Loucy (cell line): ENCODE data around the gene CRELD1.

ENCODE experiments used
- H2AFZ ChIP-seq: fragments of 200-600 bp; sonication (generic); 2 replicates; pipeline ENCODE4 v1.6.0; 2016; ENCODE audit warnings: antibody characterized with exemption, mild to moderate bottlenecking, low read length, moderate library complexity
- H3F3A ChIP-seq: fragments of 200-600 bp; 2 replicates; pipeline ENCODE4 v1.6.0; 2016; ENCODE audit warnings: antibody characterized with exemption, low read depth, mild to moderate bottlenecking
- H3K27me3 ChIP-seq: fragments of 200-600 bp; sonication (generic); 2 replicates; pipeline ENCODE4 v1.6.1; 2014; ENCODE audit warnings: low read length, mild to moderate bottlenecking; ENCODE audit not compliant: insufficient read depth, poor library complexity, severe bottlenecking
- H3K36me3 ChIP-seq: fragments of 200-600 bp; sonication (generic); 2 replicates; pipeline ENCODE4 v1.6.1; 2016; ENCODE audit warnings: low read length; ENCODE audit not compliant: insufficient read depth
- H3K4me1 ChIP-seq: fragments of 200-600 bp; sonication (generic); 2 replicates; pipeline ENCODE4 v1.5.1; 2014; ENCODE audit warnings: low read length, mild to moderate bottlenecking; ENCODE audit not compliant: insufficient read depth, poor library complexity, severe bottlenecking
- H3K4me2 ChIP-seq: fragments of 200-600 bp; sonication (generic); 2 replicates; pipeline ENCODE4 v1.6.0; 2014; ENCODE audit warnings: antibody characterized with exemption, low read length, low read depth, mild to moderate bottlenecking; ENCODE audit not compliant: poor library complexity, severe bottlenecking
- H3K4me3 ChIP-seq: fragments of 200-600 bp; sonication (generic); 2 replicates; pipeline ENCODE4 v1.5.1; 2014; ENCODE audit warnings: low read length, mild to moderate bottlenecking, mixed read lengths; ENCODE audit not compliant: poor library complexity, severe bottlenecking
- H3K79me2 ChIP-seq: fragments of 200-600 bp; sonication (generic); 2 replicates; pipeline ENCODE4 v1.6.1; 2014; ENCODE audit warnings: low read length; ENCODE audit not compliant: insufficient read depth
- H3K9ac ChIP-seq: fragments of 200-600 bp; sonication (generic); 2 replicates; pipeline ENCODE4 v1.6.0; 2014; ENCODE audit warnings: mild to moderate bottlenecking, low read depth, low read length, moderate library complexity; ENCODE audit not compliant: poor library complexity, severe bottlenecking
- H3K9me2 ChIP-seq: fragments of 200-600 bp; sonication (generic); replicated peaks from 2 replicates; pipeline ENCODE4 v1.6.1; 2016; ENCODE audit warnings: low read depth, low read length, mixed read lengths
- H3K9me3 ChIP-seq: fragments of 200-600 bp; sonication (generic); 2 replicates; pipeline ENCODE4 v1.6.1; 2014; ENCODE audit warnings: mild to moderate bottlenecking, antibody characterized with exemption, low read length, low read depth; ENCODE audit not compliant: insufficient read depth
- H4K20me1 ChIP-seq: fragments of 200-600 bp; sonication (generic); 2 replicates; pipeline ENCODE4 v1.6.0; 2014; ENCODE audit warnings: antibody characterized with exemption, low read length, mild to moderate bottlenecking; ENCODE audit not compliant: insufficient read depth, poor library complexity, severe bottlenecking
- EZH2phosphoT487 ChIP-seq: fragments of 200-600 bp; IDR thresholded peaks from 2 replicates; pipeline ENCODE4 v1.6.1; 2018; ENCODE audit warnings: antibody characterized with exemption, mild to moderate bottlenecking, moderate library complexity, borderline replicate concordance
- TF ChIP-seq, protein P1 (sequence below): fragments of 200-600 bp; sonication (generic); conservative IDR thresholded peaks from 2 replicates; pipeline ENCODE4 v1.5.1; 2014; ENCODE audit warnings: mild to moderate bottlenecking, antibody characterized with exemption, low read length

Gene CRELD1

DNA sequence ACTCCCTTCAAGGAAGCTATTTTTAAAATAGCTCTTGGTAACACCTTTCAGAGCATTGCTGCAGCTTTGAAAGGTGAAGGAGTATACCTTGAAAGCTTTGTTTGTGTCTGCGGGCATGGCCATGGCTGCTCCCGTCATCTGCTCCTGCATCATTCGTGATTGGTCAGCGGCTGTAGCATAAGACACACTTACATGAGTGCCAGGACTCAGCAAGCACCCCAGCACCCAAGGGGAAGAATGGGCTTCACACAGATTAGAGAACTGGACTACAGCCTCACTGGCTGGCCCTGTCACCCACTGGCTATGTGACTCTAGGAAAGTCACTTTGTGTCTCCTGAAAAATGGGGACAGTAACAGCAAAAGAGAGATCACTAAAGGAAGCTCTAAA is 36.0 kb downstream of the CRELD1 start:
- Histone ChIP-seq H4K20me1 (no peaks in the 10 kb centered on the region), H3K4me2 (no peak overlapping the region), H3F3A (no peaks in the 10 kb centered on the region), H3K9me3 (no peaks in the 10 kb centered on the region), H3K27me3 (no peaks in the 10 kb centered on the region), H3K36me3 (peaks cover 55% of the 10 kb centered on the region; the same call in 1 of the 2 replicates), H3K9me2 (no peaks in the 10 kb centered on the region), H3K9ac (no peak overlapping the region), H3K4me1 (no peaks in the 10 kb centered on the region), H3K79me2 (no peaks in the 10 kb centered on the region), H2AFZ (no peak overlapping the region), H3K4me3 (no peak overlapping the region)
- TF ChIP-seq EZH2phosphoT487 = no peak
- TF ChIP-seq, protein P1, sequence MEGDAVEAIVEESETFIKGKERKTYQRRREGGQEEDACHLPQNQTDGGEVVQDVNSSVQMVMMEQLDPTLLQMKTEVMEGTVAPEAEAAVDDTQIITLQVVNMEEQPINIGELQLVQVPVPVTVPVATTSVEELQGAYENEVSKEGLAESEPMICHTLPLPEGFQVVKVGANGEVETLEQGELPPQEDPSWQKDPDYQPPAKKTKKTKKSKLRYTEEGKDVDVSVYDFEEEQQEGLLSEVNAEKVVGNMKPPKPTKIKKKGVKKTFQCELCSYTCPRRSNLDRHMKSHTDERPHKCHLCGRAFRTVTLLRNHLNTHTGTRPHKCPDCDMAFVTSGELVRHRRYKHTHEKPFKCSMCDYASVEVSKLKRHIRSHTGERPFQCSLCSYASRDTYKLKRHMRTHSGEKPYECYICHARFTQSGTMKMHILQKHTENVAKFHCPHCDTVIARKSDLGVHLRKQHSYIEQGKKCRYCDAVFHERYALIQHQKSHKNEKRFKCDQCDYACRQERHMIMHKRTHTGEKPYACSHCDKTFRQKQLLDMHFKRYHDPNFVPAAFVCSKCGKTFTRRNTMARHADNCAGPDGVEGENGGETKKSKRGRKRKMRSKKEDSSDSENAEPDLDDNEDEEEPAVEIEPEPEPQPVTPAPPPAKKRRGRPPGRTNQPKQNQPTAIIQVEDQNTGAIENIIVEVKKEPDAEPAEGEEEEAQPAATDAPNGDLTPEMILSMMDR = no peak

DNA sequence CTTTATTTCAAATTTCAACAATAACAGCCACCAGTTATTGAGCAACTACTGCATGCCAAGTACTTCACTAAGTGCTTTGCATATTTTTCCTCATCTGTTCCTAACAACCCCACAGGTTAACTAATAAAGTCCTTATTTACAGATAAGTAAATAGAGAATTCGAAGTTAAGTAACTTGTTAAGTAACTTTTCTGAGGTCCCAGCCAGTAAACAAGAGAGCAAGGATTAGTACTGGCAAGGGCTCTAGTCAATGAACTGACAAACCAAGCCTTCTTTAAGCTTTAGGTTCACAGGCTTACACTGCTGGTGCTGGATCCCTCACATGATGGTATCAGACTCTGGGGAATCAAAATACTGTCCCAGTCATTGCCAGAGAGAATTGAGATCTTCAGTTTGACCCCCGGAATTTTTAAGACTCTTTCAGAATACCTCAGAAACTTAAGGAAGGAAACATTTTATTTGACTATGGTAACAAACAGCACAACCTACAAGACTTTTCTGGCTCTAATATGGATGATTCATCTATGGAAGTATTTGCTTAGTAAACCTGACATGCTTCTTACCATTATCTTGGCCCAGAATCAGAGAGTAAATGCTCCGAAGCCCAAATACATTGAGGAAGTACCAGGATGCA is 36.5 kb downstream of the CRELD1 start:
- Histone ChIP-seq H3F3A (no peaks in the 10 kb centered on the region), H3K9ac (no peak overlapping the region), H3K79me2 (no peaks in the 10 kb centered on the region), H3K4me2 (no peak overlapping the region), H3K9me2 (no peaks in the 10 kb centered on the region), H4K20me1 (peaks cover 2% of the 10 kb centered on the region), H3K4me1 (no peaks in the 10 kb centered on the region), H3K4me3 (no peak overlapping the region), H3K27me3 (no peaks in the 10 kb centered on the region), H3K9me3 (no peaks in the 10 kb centered on the region), H3K36me3 (peaks cover 57% of the 10 kb centered on the region; the same call in 1 of the 2 replicates), H2AFZ (no peak overlapping the region)
- no peak for TF ChIP-seq EZH2phosphoT487
- TF ChIP-seq, protein P1 = no peak

DNA sequence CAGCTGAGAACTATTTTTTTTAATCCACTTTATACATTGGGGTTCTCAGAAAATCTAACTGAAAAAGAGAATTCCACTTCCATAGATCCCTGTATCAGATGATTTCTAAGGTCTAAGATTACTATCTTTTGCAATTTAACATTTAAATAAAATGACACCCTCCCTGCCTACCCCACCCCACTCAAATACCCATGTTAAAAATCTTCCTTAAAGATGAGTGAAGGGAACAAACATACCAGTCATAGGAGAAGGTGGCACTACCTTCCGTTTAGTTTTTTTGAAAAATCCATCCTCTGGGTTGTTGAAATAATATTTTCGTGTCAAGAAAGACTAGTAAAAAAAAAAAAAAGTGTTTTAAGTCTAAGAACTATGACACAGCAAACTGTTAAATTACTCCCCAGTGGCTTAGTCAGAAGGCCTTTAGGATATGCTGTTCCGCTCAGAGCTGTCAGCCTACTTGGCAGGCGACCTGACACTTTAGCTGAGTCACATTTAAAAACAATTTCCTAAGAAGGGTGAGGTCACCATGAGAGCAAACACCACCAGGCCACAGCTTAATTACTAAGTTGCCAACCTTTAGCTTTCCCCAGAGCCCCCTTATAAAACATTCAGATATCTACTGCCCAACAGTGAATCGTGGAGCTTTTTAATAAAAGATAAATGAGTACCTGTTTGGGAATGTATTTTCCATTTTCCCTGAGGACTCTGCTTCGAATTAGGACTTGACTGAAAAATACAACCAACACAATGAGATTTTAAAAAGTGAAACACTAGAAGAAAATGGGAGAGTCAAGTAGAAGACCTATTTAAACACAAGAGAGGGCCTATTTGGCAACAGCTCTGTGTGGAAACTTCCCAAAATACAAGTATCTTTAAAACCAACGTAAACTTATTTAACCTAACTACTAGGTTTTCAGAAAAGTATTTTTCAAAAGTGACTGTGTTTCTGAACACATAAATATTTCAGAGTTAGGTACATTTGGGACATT is 43.4 kb downstream of the CRELD1 start:
- H3K27me3 ChIP-seq = no peaks in the 10 kb centered on the region
- TF ChIP-seq, protein P1 = no peak
- TF ChIP-seq EZH2phosphoT487 = no peak
- H4K20me1 ChIP-seq = peaks cover 3% of the 10 kb centered on the region
- H3K79me2 ChIP-seq = peaks cover 3% of the 10 kb centered on the region; the same call in 1 of the 2 replicates
- H3K4me1 ChIP-seq = peaks cover 6% of the 10 kb centered on the region
- H3K9ac ChIP-seq = no peak overlapping the region
- H3K36me3 ChIP-seq = peaks cover 31% of the 10 kb centered on the region; the same call in 1 of the 2 replicates
- H3F3A ChIP-seq = no peaks in the 10 kb centered on the region
- no peak overlapping the region for H2AFZ ChIP-seq
- H3K9me3 ChIP-seq = no peaks in the 10 kb centered on the region
- no peak overlapping the region for H3K4me2 ChIP-seq
- no peak overlapping the region for H3K4me3 ChIP-seq
- H3K9me2 ChIP-seq = no peaks in the 10 kb centered on the region
